ENCODE measurements around the gene SLC38A8. TPM values are rescaled to one million over a fixed set of nuclear protein-coding genes. Genes with fewer than 3 reads are reported as not detected.

Gene SLC38A8
- total RNA-seq, 1 experiment from 2014 or later = 0.35 TPM

DNA sequence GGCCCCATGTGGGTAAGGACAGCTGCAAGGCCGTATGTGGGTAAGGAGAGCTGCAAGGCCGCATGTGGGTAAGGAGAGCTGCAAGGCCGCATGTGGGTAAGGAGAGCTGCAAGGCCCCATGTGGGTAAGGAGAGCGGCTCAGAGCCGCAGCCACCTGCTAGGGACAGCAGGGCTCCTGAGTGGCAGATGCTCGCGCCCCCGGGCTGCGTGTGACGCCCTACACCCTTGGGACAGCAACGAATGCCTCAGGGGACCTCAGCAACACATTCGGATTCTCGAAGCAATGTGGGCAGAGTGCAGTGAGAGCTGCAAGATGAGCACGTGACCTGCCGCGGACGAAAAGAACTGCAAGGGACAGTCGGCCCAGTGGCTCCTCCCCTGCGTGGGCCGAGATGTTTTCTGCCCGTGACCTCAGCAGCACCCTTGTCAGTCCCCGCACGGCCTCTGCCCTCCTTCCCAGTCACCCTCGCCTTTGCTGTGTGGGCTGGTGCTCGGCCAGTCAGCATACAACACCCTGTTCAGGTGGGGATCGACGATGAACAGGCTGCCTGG, 9.6 kb upstream of the SLC38A8 start:
- no peak overlapping the region for H4K5ac ChIP-seq (ENCODE audit: insufficient read length, low read depth, low read length)
- no peak overlapping the region for H3K4ac ChIP-seq (ENCODE audit: low read depth, low read length)
- H3K27ac ChIP-seq (ENCODE audit: insufficient read length, low read depth, low read length) = no peak overlapping the region
- no peaks in the 10 kb centered on the region for H4K20me1 ChIP-seq (ENCODE audit: control insufficient read depth, insufficient read depth, insufficient read length)
- H3K14ac ChIP-seq (ENCODE audit: insufficient read depth, low read length) = no peak overlapping the region
- H3K9me3 Mint-ChIP-seq = no peaks in the 10 kb centered on the region
- H2BK20ac ChIP-seq (ENCODE audit: low read depth, low read length, poor library complexity, severe bottlenecking) = no peak overlapping the region
- peaks cover 10 to 48% (median 36%) of the 10 kb centered on the region in 3 experiments; a peak in 5 of 7 replicates for H3K36me3 Mint-ChIP-seq (ENCODE audit: insufficient read depth in 1 of 3, low read depth in 3 of 3)
- no peak overlapping the region for H3T11ph ChIP-seq (ENCODE audit: low read length)
- H2AK5ac ChIP-seq (ENCODE audit: insufficient read length, low read length) = no peak overlapping the region
- no peaks in the 10 kb centered on the region for H3K23me2 ChIP-seq (ENCODE audit: insufficient read length, low read depth, low read length, poor library complexity, severe bottlenecking)
- H3K4me2 ChIP-seq (ENCODE audit: insufficient read depth, insufficient read length, low read length) = no peak overlapping the region
- peak; percentile 25 for DNase-seq
- TF ChIP-seq CTCF (conservative IDR thresholded peaks at IDR 0.05) = no peak
- H3K79me2 ChIP-seq (ENCODE audit: insufficient read depth, low read length) = no peaks in the 10 kb centered on the region
- H3K79me1 ChIP-seq (ENCODE audit: insufficient read depth, low read depth, low read length, poor library complexity, severe bottlenecking) = no peaks in the 10 kb centered on the region
- no peak overlapping the region for H2BK12ac ChIP-seq (ENCODE audit: insufficient read length, low read depth, low read length)
- no peak overlapping the region for H3K4me3 Mint-ChIP-seq
- no peaks in the 10 kb centered on the region for H3K4me1 ChIP-seq (ENCODE audit: insufficient read depth, low read length)
- H3K9ac ChIP-seq (ENCODE audit: extremely low read depth, insufficient read length, low read length) = no peak overlapping the region
- H3K27me3 Mint-ChIP-seq (ENCODE audit: low read depth) = no peaks in the 10 kb centered on the region; the same call in 1 of the 2 replicates
- no peak overlapping the region for H2BK120ac ChIP-seq (ENCODE audit: low read depth, low read length, poor library complexity, severe bottlenecking)
- H3K27me3 ChIP-seq (ENCODE audit: insufficient read depth, low read length) = no peaks in the 10 kb centered on the region
- H3K4me1 Mint-ChIP-seq = peaks cover 6 to 10% of the 10 kb centered on the region in 2 experiments
- H3K18ac ChIP-seq (ENCODE audit: insufficient read length, low read depth, low read length) = no peak overlapping the region
- no peak overlapping the region for H2BK15ac ChIP-seq (ENCODE audit: low read depth, low read length)
- H2BK5ac ChIP-seq (ENCODE audit: insufficient read length, low read length) = no peak overlapping the region
- H3K56ac ChIP-seq (ENCODE audit: insufficient read length, low read depth, low read length) = no peak overlapping the region
- no peak overlapping the region for H2AFZ ChIP-seq (ENCODE audit: low read length)
- H3K23ac ChIP-seq (ENCODE audit: insufficient read length, low read depth, low read length) = no peak overlapping the region
- WGBS (ENCODE audit: extremely low coverage, insufficient read length, low lambda C conversion rate) = no CpG with 5 or more reads among the region's 27 CpGs
- no peak overlapping the region for H3K27ac Mint-ChIP-seq
- H3K9me3 ChIP-seq (ENCODE audit: control insufficient read depth, low read depth, low read length) = no peaks in the 10 kb centered on the region
- no peak overlapping the region for H4K91ac ChIP-seq (ENCODE audit: insufficient read length, low read depth, low read length)
- no peak overlapping the region for H4K8ac ChIP-seq (replicated peaks; ENCODE audit: insufficient read length, low read depth, low read length)
